Neural progenitor cell (in vitro differentiated cells): ENCODE data around the gene TOGARAM2. TPM values are rescaled to one million over a fixed set of nuclear protein-coding genes. Genes with fewer than 3 reads are reported as not detected.

ENCODE experiments used
- DNase-seq: peaks from one replicate; pipeline ENCODE4 v3.0.0-alpha.2; 2016; ENCODE audit warnings: low spot score
- H2AFZ ChIP-seq: fragments of 200-600 bp; sonication (generic); replicated peaks from 2 replicates; pipeline ENCODE4 v1.6.1; 2016; ENCODE audit warnings: antibody characterized with exemption
- H3F3A ChIP-seq: fragments of 200-600 bp; sonication (generic); 2 replicates; pipeline ENCODE4 v1.6.1; 2016; ENCODE audit warnings: antibody characterized with exemption, low read depth
- H3K27ac ChIP-seq: fragments of 200-600 bp; sonication (generic); 2 replicates; pipeline ENCODE4 v1.5.1; 2016; ENCODE audit warnings: mild to moderate bottlenecking
- H3K27me3 ChIP-seq: fragments of 200-600 bp; sonication (generic); 2 replicates; pipeline ENCODE4 v1.6.1; 2016; ENCODE audit warnings: mild to moderate bottlenecking, moderate library complexity
- H3K36me3 ChIP-seq: fragments of 200-600 bp; sonication (generic); 2 replicates; pipeline ENCODE4 v1.5.1; 2016
- H3K4me1 ChIP-seq: fragments of 200-600 bp; sonication (generic); 2 replicates; pipeline ENCODE4 v1.6.1; 2016; ENCODE audit warnings: mixed run types
- H3K4me2 ChIP-seq: fragments of 200-600 bp; sonication (generic); 2 replicates; pipeline ENCODE4 v1.6.1; 2016
- H3K4me3 ChIP-seq: fragments of 200-600 bp; sonication (generic); 2 replicates; pipeline ENCODE4 v1.5.1; 2016
- H3K79me2 ChIP-seq: fragments of 200-600 bp; sonication (generic); 2 replicates; pipeline ENCODE4 v1.6.1; 2016; ENCODE audit warnings: low read depth
- H3K9ac ChIP-seq: fragments of 200-600 bp; sonication (generic); 2 replicates; pipeline ENCODE4 v1.6.1; 2016
- H3K9me3 ChIP-seq: fragments of 200-600 bp; sonication (generic); 2 replicates; pipeline ENCODE4 v1.5.1; 2016; ENCODE audit warnings: low read depth
- H4K20me1 ChIP-seq: fragments of 200-600 bp; sonication (generic); 2 replicates; pipeline ENCODE4 v1.6.1; 2016; ENCODE audit warnings: low read depth
- H3K27ac Mint-ChIP-seq: 3 replicates; pipeline ENCODE4 v1.8.0; 2021; ENCODE audit warnings: mixed read lengths
- H3K27me3 Mint-ChIP-seq: 2 replicates; pipeline ENCODE4 v1.8.0; 2022; ENCODE audit warnings: low read depth, mild to moderate bottlenecking, inconsistent platforms, moderate library complexity, mixed read lengths; ENCODE audit not compliant: insufficient read depth
- H3K36me3 Mint-ChIP-seq: 3 replicates; pipeline ENCODE4 v1.8.0; 2021; ENCODE audit warnings: mixed read lengths
- H3K4me1 Mint-ChIP-seq: 3 replicates; pipeline ENCODE4 v1.8.0; 2021; ENCODE audit warnings: mixed read lengths
- H3K4me3 Mint-ChIP-seq: 3 replicates; pipeline ENCODE4 v1.8.0; 2021; ENCODE audit warnings: mild to moderate bottlenecking, moderate library complexity, mixed read lengths
- H3K9me3 Mint-ChIP-seq: 3 replicates; pipeline ENCODE4 v1.8.0; 2020; ENCODE audit warnings: mixed read lengths
- CTCF ChIP-seq: fragments of 200-600 bp; sonication (generic); IDR thresholded peaks from 2 replicates; pipeline ENCODE4 v1.5.1; 2017; ENCODE audit warnings: antibody characterized with exemption, mild to moderate bottlenecking
- EZH2 ChIP-seq: fragments of 200-600 bp; sonication (generic); IDR thresholded peaks from 2 replicates; pipeline ENCODE4 v1.6.1; 2017; ENCODE audit warnings: antibody characterized with exemption, mild to moderate bottlenecking, moderate library complexity
- EZH2phosphoT487 ChIP-seq: fragments of 200-600 bp; sonication (generic); IDR thresholded peaks from 2 replicates; pipeline ENCODE4 v1.6.1; 2017; ENCODE audit warnings: antibody characterized with exemption
- total RNA-seq: library from RNA; depleted of rRNA; stranded (reverse); fragments of >200 nt; gene quantifications from 2 replicates; pipeline ENCODE4 v1.2.3, GENCODE V29; 2015; ENCODE audit warnings: low replicate concordance

TOGARAM2 gene
- total RNA-seq, 1 donor from 2014 or later, result 0.04 TPM

GRCh38 chr2:28989973-28990372, 8.9 kb downstream of the TOGARAM2 start:
- no peaks in the 10 kb centered on the region for H3F3A ChIP-seq
- H3K4me3 ChIP-seq, result no peak overlapping the region
- H3K4me1 Mint-ChIP-seq, result peaks cover 20% of the 10 kb centered on the region
- H3K9ac ChIP-seq, result no peak overlapping the region
- no peaks in the 10 kb centered on the region for H3K9me3 Mint-ChIP-seq
- no peak for DNase-seq
- no peak overlapping the region for H3K27ac ChIP-seq
- TF ChIP-seq CTCF (no peak), EZH2phosphoT487 (no peak), EZH2 (no peak)
- H3K27me3 Mint-ChIP-seq, result peaks cover 8% of the 10 kb centered on the region
- H3K79me2 ChIP-seq, result no peaks in the 10 kb centered on the region
- no peak overlapping the region for H3K4me2 ChIP-seq
- no peaks in the 10 kb centered on the region for H3K4me1 ChIP-seq
- H3K4me3 Mint-ChIP-seq, result no peak overlapping the region
- no peaks in the 10 kb centered on the region for H3K9me3 ChIP-seq
- H3K36me3 ChIP-seq, result no peaks in the 10 kb centered on the region
- H3K27me3 ChIP-seq, result no peaks in the 10 kb centered on the region
- H2AFZ ChIP-seq, result no peak overlapping the region
- H4K20me1 ChIP-seq, result no peaks in the 10 kb centered on the region
- no peak overlapping the region for H3K27ac Mint-ChIP-seq
- no peaks in the 10 kb centered on the region for H3K36me3 Mint-ChIP-seq

GRCh38 chr2:28990445-28990844, 9.3 kb downstream of the TOGARAM2 start:
- Mint-ChIP-seq H3K4me1 (peaks cover 20% of the 10 kb centered on the region), H3K27ac (peak overlapping the region; percentile 20), H3K9me3 (no peaks in the 10 kb centered on the region), H3K36me3 (no peaks in the 10 kb centered on the region), H3K27me3 (peaks cover 8% of the 10 kb centered on the region), H3K4me3 (no peak overlapping the region)
- DNase-seq, result no peak
- H3K9ac ChIP-seq, result no peak overlapping the region
- no peak overlapping the region for H2AFZ ChIP-seq
- no peak overlapping the region for H3K4me2 ChIP-seq
- no peaks in the 10 kb centered on the region for H3K4me1 ChIP-seq
- TF ChIP-seq EZH2 (no peak), EZH2phosphoT487 (no peak), CTCF (no peak)
- no peak overlapping the region for H3K27ac ChIP-seq
- no peak overlapping the region for H3K4me3 ChIP-seq
- H3K79me2 ChIP-seq, result no peaks in the 10 kb centered on the region
- no peaks in the 10 kb centered on the region for H4K20me1 ChIP-seq
- H3K9me3 ChIP-seq, result no peaks in the 10 kb centered on the region
- H3K27me3 ChIP-seq, result no peaks in the 10 kb centered on the region
- H3K36me3 ChIP-seq, result no peaks in the 10 kb centered on the region
- H3F3A ChIP-seq, result no peaks in the 10 kb centered on the region

GRCh38 chr2:28991021-28991420, 9.9 kb downstream of the TOGARAM2 start:
- no peaks in the 10 kb centered on the region for H3K4me1 ChIP-seq
- H2AFZ ChIP-seq, result no peak overlapping the region
- Mint-ChIP-seq H3K27ac (no peak overlapping the region), H3K4me1 (peaks cover 20% of the 10 kb centered on the region), H3K36me3 (no peaks in the 10 kb centered on the region), H3K9me3 (no peaks in the 10 kb centered on the region), H3K4me3 (no peak overlapping the region), H3K27me3 (peaks cover 10% of the 10 kb centered on the region)
- H3K9ac ChIP-seq, result no peak overlapping the region
- H3K4me3 ChIP-seq, result no peak overlapping the region
- no peaks in the 10 kb centered on the region for H4K20me1 ChIP-seq
- H3F3A ChIP-seq, result no peaks in the 10 kb centered on the region
- no peaks in the 10 kb centered on the region for H3K36me3 ChIP-seq
- no peak for DNase-seq
- no peak overlapping the region for H3K4me2 ChIP-seq
- TF ChIP-seq EZH2phosphoT487 (no peak), CTCF (no peak), EZH2 (no peak)
- no peaks in the 10 kb centered on the region for H3K27me3 ChIP-seq
- H3K79me2 ChIP-seq, result no peaks in the 10 kb centered on the region
- no peaks in the 10 kb centered on the region for H3K9me3 ChIP-seq
- no peak overlapping the region for H3K27ac ChIP-seq
